NCI-H1105 treated with DMSO at 0.1 percent for 48 hours (cell line): ENCODE data around the gene FMNL2.

Experiments used
- DNase-seq: peaks from one replicate; lab custom pipeline; 2025; lab: John Stamatoyannopoulos, UW

The FMNL2 gene

GRCh38 chr2:152425765-152426727 is 91.1 kb downstream of the FMNL2 start:
- no peak for DNase-seq

GRCh38 chr2:152426801-152427200 is 91.8 kb downstream of the FMNL2 start:
- DNase-seq, result no peak

GRCh38 chr2:152427902-152428301 is 92.9 kb downstream of the FMNL2 start:
- no peak for DNase-seq

GRCh38 chr2:152428800-152429582 is 94.0 kb downstream of the FMNL2 start:
- DNase-seq, result no peak

- DNase-seq, result no peak
Observed at GRCh38 chr2:152430876-152431275, 95.9 kb downstream of the FMNL2 start.

- no peak for DNase-seq
Observed at GRCh38 chr2:152431370-152432098, 96.6 kb downstream of the FMNL2 start.

- DNase-seq, result no peak
Observed at GRCh38 chr2:152432206-152432653, 97.3 kb downstream of the FMNL2 start.

- DNase-seq, result no peak
Observed at GRCh38 chr2:152432765-152433164, 97.8 kb downstream of the FMNL2 start.

- no peak for DNase-seq
Observed at GRCh38 chr2:152433289-152433688, 98.3 kb downstream of the FMNL2 start.

- DNase-seq, result no peak
Observed at GRCh38 chr2:152433791-152434190, 98.8 kb downstream of the FMNL2 start.

- no peak for DNase-seq
Observed at GRCh38 chr2:152434395-152435182, 99.6 kb downstream of the FMNL2 start.

GRCh38 chr2:152436148-152436547 is 101.2 kb downstream of the FMNL2 start:
- DNase-seq, result no peak

- no peak for DNase-seq
Observed at GRCh38 chr2:152437276-152438108, 102.5 kb downstream of the FMNL2 start.

GRCh38 chr2:152440049-152440448 is 105.1 kb downstream of the FMNL2 start:
- DNase-seq, result no peak

GRCh38 chr2:152440460-152440859 is 105.5 kb downstream of the FMNL2 start:
- DNase-seq, result no peak

GRCh38 chr2:152441961-152442360 is 107.0 kb downstream of the FMNL2 start:
- no peak for DNase-seq

- no peak for DNase-seq
Observed at GRCh38 chr2:152443771-152444170, 108.8 kb downstream of the FMNL2 start.

- DNase-seq, result no peak
Observed at GRCh38 chr2:152444448-152444847, 109.5 kb downstream of the FMNL2 start.

- DNase-seq, result no peak
Observed at GRCh38 chr2:152445375-152445774, 110.4 kb downstream of the FMNL2 start.

- no peak for DNase-seq
Observed at GRCh38 chr2:152445791-152446201, 110.8 kb downstream of the FMNL2 start.
